HG02970 (cell line): ENCODE measurements around the gene MRPL45.
A peak's percentile ranks its signal among the peaks of the same experiment; 100 is the strongest.

Source experiments
- ATAC-seq: cut with Tn5 transposase; IDR thresholded peaks from one replicate; pipeline ENCODE4 v1.9.1; 2021; ENCODE audit warnings: mild to moderate bottlenecking, moderate library complexity, moderate number of reproducible peaks; ENCODE audit not compliant: unreplicated experiment, low FRiP score

The MRPL45 gene

GRCh38 chr17:38343608-38344419, 46.8 kb downstream of the MRPL45 start, which contains the start of gene GPR179:
Gene GPR179, minus strand, starts transcription at chr17:38343956. Its CDS starts 167 bp downstream, at chr17:38343789.
- ATAC-seq, result no peak

GRCh38 chr17:38344420-38344745, 47.4 kb downstream of the MRPL45 start:
- ATAC-seq, result no peak

GRCh38 chr17:38345743-38346142, 48.8 kb downstream of the MRPL45 start:
- ATAC-seq, result no peak

GRCh38 chr17:38349097-38349730, 52.2 kb downstream of the MRPL45 start:
- ATAC-seq, result no peak

- ATAC-seq, result no peak
Observed at GRCh38 chr17:38350035-38350434, 53.1 kb downstream of the MRPL45 start.

GRCh38 chr17:38351412-38352222, 54.6 kb downstream of the MRPL45 start, which contains the start of gene SOCS7:
Gene SOCS7, plus strand, starts transcription at chr17:38351844. Its CDS starts 209 bp downstream, at chr17:38352053.
- ATAC-seq, result peak; percentile 89

DNA sequence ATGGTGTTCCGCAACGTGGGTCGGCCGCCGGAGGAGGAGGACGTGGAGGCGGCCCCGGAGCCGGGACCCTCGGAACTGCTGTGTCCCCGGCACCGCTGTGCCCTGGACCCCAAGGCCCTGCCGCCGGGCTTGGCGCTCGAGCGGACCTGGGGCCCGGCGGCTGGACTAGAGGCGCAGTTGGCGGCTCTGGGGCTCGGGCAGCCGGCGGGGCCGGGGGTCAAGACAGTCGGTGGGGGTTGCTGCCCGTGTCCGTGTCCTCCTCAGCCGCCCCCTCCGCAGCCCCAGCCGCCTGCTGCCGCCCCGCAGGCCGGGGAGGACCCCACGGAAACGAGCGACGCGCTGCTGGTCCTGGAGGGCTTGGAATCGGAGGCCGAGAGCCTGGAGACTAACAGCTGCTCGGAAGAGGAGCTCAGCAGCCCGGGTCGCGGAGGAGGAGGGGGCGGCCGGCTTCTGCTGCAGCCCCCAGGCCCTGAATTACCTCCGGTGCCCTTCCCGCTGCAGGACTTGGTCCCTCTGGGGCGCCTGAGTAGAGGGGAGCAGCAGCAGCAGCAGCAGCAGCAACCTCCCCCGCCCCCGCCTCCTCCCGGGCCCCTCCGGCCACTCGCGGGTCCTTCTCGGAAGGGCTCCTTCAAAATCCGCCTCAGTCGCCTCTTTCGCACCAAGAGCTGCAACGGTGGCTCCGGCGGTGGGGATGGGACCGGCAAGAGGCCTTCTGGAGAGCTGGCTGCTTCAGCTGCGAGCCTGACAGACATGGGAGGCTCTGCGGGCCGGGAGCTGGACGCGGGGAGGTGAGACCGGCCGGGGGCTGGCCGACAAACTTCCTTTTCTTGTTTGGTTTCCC, 55.5 kb downstream of the MRPL45 start:
- peak; percentile 5 for ATAC-seq

DNA sequence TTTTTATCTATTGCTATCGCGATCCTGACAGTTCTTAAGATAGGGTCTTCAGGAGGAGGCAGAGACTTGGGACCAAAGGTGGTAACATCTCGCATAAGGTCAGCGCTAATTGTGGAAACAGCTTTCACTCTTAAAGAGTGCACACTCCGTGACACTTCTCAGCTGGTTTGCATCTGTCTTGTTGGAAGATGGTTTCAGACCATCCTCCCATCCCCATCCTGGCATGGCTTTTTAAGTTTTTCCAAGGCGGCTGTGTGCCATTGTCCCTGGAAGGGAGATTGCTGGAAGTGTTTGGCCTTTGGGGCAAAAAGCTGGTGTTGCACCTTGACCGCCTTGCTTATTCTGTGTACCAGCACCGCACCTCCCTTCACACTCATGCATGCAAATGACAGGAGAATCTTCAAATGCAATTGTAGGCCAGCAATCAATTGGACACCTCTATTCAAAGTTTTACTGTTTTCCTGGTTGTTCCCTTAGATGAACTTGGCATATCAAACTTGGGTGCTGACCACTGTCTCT, 56.2 kb downstream of the MRPL45 start:
- no peak for ATAC-seq

- ATAC-seq, result no peak
Observed at GRCh38 chr17:38353668-38354067, 56.7 kb downstream of the MRPL45 start.

GRCh38 chr17:38354466-38354865, 57.5 kb downstream of the MRPL45 start:
- ATAC-seq, result no peak

DNA sequence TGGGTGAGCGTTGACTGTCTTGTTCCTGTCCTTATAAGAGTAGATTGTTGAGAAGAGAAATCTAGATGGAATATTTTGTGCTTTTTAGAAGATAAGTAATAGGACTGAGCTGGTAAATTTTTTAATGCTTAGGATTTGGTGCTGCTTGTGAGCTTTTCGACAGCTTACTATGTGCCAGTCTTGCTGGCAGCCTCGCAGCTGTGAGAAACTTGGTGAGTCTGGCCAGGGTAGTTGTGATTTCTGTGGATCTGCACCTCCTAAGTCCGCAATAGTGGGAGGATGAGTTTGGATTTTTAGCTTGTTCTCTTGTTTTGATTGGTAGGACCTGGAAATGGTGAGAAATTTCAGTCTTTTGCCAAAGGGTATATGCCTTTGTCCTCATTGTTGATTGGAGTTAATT, 58.3 kb downstream of the MRPL45 start:
- ATAC-seq, result no peak

DNA sequence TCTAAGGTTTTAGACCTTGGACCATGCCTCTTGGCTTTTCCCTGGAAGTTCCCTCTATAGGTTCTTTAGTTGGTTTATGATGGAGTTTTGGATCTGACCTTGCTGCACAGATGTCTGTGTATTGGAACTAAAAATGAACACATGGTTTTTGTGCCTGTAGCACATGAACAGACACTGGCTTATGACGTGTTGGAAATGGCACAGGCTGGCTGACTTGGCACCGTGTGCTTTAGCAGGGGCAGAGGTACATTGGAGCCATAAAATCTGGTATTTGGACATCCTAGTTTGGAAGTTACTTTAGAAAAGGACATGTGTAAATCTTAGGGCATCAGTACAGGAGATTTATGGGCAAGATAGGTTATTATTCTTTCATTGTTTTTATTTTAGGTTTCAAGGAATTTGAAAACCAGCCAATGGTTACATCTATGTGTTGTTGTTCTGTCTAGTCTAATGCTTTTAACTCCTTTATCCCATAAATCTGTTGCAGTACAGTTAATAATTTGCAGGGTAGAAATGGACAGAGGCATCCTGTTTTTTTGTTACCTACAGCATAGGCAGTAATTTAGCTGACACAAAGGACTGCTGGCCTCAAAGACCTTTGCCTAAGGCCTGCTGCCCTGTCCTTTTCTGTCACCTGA, 60.6 kb downstream of the MRPL45 start:
- ATAC-seq, result no peak

DNA sequence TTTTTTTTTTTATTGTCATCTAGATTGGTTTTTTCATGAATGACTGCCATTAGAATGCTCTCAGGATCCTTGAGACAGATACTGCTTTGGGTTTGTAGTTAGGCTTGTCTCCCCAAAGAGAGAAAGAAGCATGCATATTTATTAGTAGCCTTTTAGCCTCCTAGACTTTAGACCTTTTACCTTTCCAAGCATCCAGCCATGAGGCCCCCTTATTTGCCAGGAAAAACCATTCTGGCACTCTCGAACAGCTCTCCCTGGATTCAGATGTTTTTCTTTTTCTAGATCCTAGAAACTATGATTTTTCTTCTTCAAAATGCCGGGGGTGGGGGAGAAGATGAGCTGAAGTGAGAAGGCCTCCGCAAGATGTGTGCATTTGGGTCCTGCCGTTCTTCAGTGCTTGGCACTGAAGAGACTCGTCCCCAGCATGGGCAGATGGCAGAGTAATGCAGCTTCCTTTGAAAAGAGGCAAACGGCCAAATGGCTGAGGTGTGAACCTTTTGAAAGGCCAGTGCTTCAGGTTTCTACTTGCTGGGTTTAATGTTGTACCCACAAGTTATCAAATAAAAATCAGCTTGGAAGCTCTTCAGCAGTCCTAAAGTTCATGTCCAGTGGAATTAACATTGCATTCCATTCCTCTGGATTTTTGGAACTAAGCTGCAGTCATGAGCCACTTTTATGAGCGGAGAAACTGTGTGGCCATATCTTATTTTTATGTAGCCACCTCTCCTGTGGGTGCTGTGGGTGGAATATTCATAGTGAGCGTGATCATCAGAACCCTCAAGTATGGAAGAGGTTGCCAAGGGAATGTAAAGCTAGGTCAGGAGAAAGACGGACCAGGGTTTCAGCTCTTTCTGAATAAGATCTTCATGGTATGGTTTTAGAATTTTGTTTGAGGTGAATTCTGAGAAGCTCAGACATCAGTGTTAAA, 61.9 kb downstream of the MRPL45 start:
- ATAC-seq, result no peak

DNA sequence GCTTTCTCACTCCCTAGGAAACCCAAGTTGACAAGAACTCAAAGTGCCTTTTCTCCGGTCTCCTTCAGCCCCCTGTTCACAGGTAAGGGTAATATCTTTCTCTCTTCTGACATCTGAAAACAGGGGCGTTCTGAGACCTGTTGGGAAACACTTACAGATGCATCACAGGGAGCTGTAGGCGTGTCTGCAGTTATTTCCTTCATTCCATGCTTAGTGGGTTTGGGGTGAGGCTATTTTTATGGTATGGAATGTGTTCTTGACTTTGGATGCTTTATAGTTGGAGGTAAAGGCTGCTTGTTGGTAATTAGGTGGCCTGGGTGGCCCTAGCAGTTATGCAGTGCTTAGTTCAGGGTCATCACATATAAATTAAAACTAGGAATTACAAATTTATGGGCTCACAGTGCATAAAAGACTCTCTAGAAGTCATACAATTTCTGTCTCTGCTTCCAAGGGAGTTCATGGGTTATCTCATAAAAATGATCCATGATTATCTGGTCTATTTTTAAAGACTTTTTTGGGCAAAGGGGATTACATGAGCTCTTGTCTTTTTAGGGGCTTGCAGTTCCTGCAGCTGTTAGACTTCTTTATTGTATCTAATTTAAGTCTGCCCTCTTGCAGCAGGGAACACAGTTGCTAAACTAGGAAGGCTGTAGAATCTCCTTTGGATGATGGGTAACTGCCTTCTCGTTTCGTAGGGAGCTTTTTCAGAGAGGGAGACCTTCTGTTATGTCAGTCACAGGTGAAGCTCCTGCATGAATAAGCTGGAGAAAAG, 64.9 kb downstream of the MRPL45 start:
- no peak for ATAC-seq

DNA sequence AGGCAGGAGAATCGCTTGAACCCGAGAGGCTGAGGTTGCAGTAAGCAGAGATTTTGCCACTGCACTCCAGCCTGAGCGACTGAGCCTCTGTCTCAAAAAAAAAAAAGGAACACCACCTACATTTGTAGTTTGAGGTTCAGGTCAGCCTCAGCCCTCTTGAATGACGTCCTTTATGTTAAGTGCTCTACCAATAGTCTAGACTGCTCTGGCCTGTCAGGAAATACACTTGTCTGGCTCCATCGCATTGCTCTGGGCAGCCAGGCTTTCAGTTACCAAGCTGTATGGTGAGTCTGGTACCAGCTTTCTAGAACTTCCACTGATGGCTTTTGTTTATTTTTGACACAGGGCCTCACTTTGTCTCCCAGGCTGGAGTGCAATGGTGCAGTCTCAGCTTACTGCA, 66.0 kb downstream of the MRPL45 start:
- ATAC-seq, result no peak

- ATAC-seq, result no peak
Observed at GRCh38 chr17:38364741-38365140, 67.8 kb downstream of the MRPL45 start.

GRCh38 chr17:38369124-38369886, 72.3 kb downstream of the MRPL45 start:
- no peak for ATAC-seq
